HG03196 (cell line): ENCODE measurements around the gene FZD10.

Experiments
- ATAC-seq: cut with Tn5 transposase; IDR thresholded peaks from one replicate; pipeline ENCODE4 v1.9.1; 2021; ENCODE audit not compliant: unreplicated experiment

The FZD10 gene

GRCh38 chr12:130177635-130178242 lies 15.5 kb downstream of the FZD10 start:
- ATAC-seq = no peak

- no peak for ATAC-seq
Observed at GRCh38 chr12:130178282-130178681, 16.0 kb downstream of the FZD10 start.

- no peak for ATAC-seq
Observed at GRCh38 chr12:130179191-130179590, 16.9 kb downstream of the FZD10 start.

DNA sequence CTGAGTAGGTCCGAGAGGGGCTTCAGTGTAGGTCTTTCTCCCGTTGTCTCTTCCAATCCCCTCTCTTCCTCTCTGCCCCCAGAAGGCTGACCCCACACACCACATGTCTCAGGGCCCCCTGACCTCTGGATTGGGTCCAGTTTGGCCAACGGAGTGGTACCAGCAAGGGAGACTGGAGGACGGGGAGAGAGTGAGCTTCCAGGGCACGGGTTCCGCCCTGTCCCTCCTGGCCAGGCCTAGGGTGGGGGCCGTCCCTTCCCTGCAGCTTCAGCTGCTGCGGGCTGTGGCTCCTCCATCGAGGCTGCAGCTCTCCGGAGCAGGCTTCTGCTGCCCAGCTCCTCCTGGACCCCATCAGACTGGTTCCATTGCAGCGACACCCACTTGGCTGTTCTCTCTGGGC lies 17.4 kb downstream of the FZD10 start:
- no peak for ATAC-seq

- ATAC-seq = no peak
Observed at GRCh38 chr12:130181211-130181610, 18.9 kb downstream of the FZD10 start.

DNA sequence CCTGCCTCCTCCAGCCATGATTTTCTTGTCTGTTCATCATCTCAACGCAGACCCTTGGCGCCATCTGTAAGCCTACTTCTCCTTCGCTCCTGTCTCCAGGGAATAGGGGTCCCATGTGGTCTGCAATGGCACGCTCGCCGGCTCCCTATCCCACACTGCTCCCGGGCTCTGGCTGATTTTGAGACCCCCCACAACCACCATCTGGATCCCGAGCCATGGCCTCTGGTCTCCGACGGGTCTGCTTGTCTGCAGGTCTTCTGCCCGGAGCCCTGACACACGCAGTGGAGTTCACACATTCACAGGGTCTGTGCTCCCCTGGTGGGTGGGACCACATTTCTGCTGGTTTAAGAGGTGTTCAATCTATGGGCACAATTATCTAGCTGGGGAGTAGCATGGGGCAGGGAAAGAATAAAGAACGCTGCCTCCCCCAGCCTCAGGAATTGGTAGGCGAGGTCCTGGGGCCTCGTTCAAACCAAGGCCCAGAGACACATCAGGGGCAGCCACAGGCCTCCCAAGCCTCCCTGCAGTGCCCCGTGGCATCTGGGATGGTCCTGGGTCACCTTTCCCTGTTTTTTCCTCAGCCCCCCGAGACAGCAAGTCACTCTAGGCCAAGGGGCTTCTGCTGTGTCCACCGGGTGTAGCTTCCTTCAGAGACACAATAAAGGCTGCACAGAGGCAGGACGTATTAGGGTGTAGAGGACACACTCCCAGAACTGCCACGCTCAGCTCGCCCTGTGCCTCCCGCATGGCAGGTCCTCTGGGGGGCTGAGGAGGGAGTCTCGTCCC lies 21.5 kb downstream of the FZD10 start:
- no peak for ATAC-seq

DNA sequence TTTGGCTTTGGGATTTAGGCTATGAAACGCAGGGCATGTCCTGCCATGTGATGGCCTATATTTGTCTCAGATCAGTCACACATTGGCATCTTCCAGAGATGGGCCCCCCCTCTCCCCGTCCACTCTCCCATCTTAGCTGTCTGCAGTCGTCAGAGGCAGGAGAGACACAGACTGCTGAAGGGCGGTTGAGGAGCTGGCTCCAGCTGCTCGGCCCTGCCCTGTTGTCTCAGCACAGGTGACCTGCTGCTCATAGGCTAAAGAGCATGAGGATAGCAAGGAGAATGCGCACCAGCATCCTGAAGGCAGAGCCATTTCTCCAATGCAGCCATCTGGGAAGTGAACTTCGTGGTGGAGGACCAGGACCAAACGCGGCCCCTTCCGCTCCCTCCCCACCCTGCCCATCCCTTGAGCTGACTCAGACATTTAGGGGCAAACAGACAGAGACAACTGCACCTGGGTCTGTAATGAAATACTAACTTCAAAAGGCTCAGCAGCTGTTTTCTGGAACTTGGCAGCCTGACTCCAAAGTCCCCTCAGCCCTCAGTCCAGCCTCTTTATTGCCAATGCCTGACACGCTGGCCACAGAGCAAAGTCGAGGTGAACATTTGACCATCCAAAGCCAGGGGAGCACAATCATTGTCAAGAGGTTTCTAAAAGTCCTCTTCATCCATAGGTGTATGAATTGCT lies 22.3 kb downstream of the FZD10 start:
- ATAC-seq = no peak

DNA sequence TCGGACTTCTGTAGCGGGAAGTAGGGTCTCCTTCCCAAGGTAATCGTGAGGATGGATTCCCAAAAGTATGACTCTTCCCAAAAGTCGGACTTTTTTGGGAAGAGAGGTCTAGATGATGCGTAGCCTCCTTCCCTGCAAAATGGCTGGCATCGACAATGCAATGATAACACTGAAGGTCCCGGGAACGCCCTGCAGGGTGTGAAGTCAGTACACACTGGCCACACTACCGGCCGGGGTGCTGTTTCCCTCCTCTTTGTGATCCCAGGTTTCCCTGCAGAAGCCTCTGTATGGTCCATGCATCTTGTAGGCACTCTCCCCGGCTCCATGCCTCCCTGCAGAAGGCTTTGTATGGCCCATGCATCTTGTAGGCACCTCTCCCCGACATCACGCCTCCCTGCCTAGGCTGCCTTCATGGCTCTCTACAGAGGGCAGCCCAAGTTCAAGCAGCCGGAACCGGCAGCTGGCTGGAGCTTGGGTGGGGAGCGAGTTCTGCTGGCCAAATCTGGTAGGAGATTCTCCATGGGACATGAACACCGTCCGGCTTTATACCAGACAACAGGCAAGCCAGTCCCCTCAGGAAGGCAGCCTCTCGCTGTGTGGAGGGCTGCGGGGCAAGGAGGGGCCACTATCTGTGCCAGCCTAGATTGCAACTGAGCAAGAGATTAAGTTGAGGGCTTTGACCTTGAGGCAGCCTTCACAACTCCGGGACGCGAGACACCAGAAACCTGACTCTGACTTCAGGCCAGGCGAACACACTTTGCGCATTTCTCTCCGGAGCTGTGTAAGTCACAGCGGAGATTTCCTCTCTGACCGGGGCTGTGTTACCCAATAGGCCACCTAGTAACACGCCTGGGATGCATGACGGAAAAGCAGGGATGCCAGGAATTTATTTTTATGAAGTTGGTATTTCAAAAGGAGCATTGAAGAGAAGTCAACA lies 23.5 kb downstream of the FZD10 start:
- ATAC-seq = no peak

DNA sequence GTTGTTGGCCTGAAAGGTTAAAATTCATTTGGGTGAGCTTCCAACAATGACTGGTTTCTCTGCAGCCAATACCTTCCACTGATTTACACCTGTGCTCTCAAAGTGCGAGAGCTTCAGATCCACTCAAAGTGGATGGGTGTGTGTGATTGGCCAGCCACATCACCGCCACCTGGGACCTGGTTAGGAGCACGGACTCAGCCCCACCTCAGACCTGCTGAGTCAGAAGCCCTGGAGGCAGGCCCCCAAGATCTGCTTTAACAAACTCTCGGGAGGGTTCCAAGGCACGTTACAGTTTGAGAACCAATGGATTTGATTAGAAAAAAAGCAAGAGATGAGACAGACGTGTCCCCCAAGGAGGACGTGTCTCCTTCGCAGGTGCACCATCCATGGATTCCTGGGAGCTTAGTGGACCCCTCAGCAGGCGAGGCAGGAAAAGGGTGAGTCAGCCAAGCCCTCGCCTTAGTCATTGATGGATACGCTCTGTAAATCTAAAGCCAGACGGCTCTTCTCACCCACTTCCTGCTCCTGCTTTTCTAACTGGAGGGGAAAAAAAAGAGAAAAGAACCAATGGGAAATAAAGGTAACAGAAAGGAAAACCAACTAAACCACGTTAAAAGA lies 24.5 kb downstream of the FZD10 start:
- no peak for ATAC-seq

DNA sequence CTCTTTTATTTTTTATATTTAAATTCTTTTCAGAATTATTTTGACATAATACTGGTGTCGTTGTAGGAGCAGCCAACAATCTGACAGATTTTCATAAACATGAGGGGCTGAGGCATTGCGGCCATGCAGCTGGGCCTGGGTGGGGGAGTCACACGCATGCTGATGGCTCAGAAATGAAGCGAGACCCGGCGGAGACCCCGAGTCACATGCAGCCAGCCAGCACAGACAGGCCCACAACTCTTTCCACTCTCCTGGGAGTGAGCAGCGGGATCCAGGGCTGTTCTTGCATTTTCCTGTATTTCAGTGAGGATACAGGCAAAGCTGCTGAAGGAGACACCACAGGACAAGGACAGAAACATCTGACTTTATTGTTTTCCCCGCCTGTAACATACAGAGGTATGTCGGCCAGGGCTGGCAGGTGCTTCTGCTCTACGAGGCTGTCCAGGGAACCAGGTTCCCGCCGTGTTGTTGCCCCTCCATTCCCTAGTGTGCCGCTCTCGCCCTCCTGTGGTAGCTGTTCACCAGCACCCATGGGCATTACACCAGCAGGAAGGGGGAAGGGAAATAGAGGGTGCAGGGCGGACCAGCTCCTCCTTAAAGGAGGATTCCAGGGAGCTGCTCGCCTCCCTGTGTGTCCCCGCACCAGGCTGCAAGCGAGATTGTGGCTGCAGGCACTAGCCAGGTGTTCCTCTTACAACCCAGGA lies 30.5 kb downstream of the FZD10 start:
- no peak for ATAC-seq

DNA sequence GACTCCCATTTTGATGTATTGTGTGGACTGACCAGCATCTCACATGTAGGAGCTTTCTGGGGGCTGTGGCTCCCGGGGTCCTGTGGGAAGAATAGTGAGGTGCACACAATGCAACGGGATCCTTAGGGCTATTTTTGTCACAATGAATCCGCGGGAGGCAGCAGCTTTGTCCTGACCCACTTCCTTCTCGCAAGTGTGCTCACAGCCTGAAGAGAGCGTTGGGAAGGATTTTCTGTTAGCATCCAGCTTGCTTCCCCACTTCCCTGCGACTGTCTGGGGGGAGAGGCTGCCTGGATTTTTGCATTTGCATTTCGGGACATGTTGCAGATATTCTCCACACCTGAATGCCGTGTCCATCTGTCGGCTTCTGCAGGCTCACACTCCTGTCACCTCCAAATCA lies 31.9 kb downstream of the FZD10 start:
- no peak for ATAC-seq

GRCh38 chr12:130195369-130195768 lies 33.1 kb downstream of the FZD10 start:
- ATAC-seq = no peak

GRCh38 chr12:130195776-130196175 lies 33.5 kb downstream of the FZD10 start:
- no peak for ATAC-seq

- ATAC-seq = no peak
Observed at GRCh38 chr12:130196827-130197226, 34.6 kb downstream of the FZD10 start.

DNA sequence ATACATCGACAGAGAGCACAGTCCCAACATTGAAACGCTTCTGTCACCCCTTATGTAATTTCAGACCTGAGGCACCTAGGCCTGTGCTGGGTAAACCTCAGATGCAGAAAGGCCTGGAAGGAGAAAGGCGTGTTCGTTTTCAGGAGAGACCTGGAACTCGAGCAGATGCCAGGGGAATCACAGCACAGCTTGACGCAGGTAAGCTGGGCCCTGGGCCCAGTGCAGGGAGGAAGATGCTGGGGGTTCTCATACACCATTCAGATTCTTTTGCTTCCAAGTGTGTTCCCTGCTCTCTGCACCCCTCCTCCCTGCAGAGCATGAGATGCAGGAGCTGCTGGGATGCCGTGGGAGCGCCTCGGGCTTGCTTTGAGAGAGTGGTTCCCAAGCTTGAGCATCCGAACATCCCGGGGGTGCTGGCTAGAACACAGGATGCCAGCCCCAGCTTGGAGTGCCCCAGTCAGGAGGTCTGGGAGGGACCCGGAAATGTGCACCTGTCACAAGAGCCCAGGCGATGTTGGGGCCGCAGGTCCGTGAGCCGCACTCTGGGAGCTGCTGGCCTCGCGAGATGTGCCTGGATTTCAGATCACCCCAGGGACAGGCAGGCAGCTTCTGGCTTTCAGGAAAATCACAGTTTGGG lies 35.9 kb downstream of the FZD10 start:
- no peak for ATAC-seq

GRCh38 chr12:130198663-130199060 lies 36.4 kb downstream of the FZD10 start:
- no peak for ATAC-seq

- no peak for ATAC-seq
Observed at GRCh38 chr12:130199581-130200390, 37.5 kb downstream of the FZD10 start.

DNA sequence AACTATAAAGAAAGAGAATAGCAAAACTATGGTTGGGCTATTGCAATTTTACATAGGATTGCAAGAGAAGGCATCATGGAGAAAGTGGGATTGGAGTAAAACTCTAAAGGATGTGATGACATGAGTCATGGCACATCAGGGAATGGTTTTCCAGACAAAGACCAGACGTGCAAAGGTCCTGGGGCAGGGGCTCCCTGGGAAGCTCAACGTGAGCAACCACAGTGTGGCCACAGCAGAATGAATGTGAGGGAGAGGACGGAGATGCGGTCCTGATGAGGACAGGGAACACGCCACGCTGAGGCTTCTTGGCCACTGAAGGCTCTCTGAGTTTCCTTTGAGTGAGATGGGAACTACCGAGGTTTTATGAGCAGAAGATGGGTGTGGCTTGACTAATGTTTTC lies 38.2 kb downstream of the FZD10 start:
- no peak for ATAC-seq

GRCh38 chr12:130201037-130201436 lies 38.8 kb downstream of the FZD10 start:
- no peak for ATAC-seq
